NCI-H748 (cell line): ENCODE results near the gene TUBB.
A peak's percentile ranks its signal among the peaks of the same experiment; 100 is the strongest.
"Not testable (repeated sequence)": the region's sequence is repeated elsewhere in the genome, so short reads cannot be mapped to it uniquely, and the experiment has no call there.

Experiments
- DNase-seq: peaks from one replicate; lab custom pipeline; 2025; ENCODE audit not compliant: unreplicated experiment; lab: John Stamatoyannopoulos, UW

The TUBB gene

DNA sequence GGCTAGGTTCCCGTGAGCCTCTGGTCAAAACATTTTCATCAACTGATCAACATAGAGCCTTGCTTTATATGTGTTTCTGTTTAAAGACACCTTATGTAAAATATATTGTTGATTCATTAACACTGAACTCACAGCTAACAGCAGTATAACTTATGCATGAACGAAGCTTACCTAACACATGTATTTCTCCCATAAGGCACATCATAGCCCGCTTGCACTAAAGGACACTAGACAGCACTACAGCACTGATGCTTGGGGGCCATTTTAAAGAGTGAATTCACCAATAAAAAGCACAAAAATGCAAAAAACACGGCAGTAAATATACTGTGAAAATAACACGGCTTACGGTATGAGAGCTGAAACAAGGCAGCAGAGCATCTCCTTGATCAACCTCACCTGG, 18.4 kb downstream of the TUBB start:
- no peak for DNase-seq

GRCh38 chr6:30740540-30740870, 20.4 kb downstream of the TUBB start:
- no peak for DNase-seq

- no peak for DNase-seq
Measured at GRCh38 chr6:30741063-30741779, 21.1 kb downstream of the TUBB start.

DNA sequence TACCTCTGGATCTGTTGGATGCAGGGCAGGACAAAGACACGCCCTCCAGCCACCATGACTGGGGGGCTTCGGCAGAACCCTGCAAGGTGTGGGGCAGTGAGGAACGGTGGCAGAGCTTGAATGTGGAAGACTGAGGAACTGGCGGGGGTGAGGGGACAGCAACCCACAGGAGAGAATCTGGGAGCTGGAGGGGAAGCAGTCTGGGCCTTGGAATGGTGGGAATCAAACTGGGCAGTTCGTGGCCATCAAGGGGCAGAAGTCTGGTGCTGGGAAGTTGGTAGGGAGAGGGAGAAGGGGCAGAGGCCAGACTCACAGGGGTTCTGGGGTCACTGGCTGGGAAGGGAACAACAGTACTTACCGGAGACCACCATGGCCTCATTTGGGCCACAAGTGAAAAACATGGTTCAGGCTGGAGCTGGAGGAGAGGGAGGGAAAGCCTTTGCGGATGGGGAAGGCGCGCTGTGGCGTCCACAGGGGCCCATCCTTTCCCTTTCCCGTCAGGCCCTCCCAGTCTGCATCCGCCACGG, 21.7 kb downstream of the TUBB start:
- DNase-seq: no peak

GRCh38 chr6:30742316-30743098, 22.4 kb downstream of the TUBB start, which contains the start of gene FLOT1:
FLOT1 (minus strand) TSS chr6:30742687; CDS start chr6:30742189, 498 bp downstream.
- DNase-seq: peak; percentile 92

DNA sequence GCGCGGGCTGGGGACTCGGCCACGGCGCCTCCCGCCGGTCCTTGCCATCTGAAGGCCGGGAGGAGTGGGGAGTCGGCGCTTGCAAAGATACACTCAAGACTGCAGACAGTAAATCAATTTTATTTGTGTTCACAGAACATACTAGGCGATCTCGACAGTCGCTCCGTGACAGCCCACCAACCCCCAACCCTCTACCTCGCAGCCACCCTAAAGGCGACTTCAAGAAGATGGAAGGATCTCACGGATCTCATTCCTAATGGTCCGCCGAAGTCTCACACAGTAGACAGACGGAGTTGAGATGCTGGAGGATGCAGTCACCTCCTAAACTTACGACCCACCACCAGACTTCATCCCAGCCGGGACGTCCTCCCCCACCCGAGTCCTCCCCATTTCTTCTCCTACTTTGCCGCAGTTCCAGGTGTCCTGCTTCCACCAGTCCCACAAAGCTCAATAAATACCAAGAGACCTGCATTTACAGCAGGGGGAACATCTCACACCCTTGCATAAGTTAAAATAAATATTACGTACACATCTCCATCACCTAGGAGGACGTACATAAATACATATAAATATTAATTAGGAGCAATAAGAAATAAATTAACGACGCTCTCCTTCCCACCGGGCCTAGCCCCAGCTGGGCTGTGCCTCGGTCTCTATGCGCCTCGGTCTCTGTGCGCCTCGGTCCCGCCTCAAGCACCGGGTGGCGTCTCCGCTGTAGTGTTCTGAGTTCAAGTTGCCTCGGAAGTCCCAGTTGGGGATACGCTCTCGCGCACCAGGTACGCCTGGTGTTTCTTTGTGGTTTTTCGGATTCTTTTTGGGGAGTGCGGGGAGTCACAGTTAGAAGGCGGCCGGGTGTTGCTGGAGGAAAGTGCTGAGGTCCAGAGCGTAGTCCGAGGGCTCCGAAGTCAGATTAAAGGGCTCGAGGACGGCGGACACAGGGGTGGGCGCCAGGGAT, 23.2 kb downstream of the TUBB start:
- no peak for DNase-seq

- peak; percentile 81 for DNase-seq
Measured at GRCh38 chr6:30744054-30744805, 24.1 kb downstream of the TUBB start, which contains the start of gene IER3. IER3 (minus strand) TSS chr6:30744547; CDS start chr6:30744518, 29 bp downstream.

DNA sequence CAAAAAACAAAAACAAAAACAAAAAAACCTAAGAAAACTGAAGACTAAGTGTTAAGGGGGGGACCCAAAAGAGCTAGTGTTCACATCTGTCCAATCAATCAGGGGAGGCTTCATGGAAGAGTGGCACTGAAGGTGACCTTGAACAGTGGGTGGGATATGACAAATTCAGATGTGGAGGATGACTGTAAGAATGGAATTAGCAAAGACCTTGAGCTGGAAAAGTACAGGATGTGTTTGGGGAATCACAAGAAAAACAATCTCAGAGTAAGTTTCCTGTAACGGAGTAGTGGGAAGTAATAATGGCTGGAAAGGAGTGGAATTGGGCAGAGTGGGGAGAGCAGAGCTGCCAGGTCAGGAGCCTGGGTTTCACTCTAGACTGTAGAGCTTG, 27.1 kb downstream of the TUBB start:
- DNase-seq: no peak

GRCh38 chr6:30747902-30748769, 28.0 kb downstream of the TUBB start:
- no peak for DNase-seq

- no peak for DNase-seq
Measured at GRCh38 chr6:30748851-30749540, 28.8 kb downstream of the TUBB start.

- DNase-seq: no peak
Measured at GRCh38 chr6:30749554-30750378, 29.6 kb downstream of the TUBB start.

DNA sequence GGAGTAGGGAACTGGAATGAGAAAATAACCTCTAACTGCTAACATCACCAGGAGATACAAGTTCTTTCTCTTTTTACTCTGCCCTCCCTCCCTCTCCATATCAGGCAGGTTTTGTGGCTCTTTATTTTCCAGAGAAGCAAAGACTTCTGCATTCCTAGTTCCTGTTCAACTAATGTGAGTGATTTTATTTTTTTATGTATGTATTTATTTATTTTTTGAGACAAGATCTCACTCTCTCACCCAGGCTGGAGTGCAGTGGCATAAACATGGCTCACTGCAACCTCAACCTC, 30.2 kb downstream of the TUBB start:
- no peak for DNase-seq

DNA sequence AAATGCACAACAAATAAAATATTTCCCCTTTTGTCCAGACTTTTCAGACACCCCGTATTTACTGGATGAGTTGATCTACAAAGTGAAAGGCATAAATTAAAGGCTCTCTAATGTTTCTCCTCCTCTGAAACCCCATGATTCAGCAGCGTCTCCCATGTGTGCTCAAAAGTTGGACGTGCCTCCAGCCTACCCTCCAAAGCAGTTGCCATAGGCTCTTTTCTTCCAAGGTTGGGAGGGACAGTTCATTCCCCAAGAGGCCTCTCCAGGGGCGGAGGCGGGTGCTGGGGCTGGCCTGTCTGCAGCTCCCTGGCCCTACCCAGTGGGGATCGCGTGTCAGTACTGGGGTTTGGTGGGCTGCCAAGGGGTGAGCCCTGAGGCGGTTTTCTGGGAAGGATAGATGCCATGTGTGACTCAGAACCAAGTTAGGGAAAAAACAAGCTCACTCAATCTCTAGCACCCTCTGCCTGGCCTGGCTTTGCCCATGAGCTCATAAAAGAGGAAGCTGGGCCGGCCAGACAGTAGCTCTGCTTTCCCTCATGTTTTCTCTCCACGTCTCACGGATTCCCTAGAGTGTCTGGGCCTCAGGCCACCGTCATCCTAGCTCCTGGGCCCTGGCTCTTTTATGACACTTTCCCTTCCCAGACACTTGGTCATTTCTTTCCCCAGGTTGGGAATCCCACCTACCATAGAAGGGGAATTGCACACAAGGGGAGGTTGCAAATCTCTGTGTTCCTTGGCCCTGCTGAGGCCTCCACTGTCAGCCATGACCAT, 32.2 kb downstream of the TUBB start:
- no peak for DNase-seq

GRCh38 chr6:30754631-30755030, 34.5 kb downstream of the TUBB start:
- DNase-seq: no peak

DNA sequence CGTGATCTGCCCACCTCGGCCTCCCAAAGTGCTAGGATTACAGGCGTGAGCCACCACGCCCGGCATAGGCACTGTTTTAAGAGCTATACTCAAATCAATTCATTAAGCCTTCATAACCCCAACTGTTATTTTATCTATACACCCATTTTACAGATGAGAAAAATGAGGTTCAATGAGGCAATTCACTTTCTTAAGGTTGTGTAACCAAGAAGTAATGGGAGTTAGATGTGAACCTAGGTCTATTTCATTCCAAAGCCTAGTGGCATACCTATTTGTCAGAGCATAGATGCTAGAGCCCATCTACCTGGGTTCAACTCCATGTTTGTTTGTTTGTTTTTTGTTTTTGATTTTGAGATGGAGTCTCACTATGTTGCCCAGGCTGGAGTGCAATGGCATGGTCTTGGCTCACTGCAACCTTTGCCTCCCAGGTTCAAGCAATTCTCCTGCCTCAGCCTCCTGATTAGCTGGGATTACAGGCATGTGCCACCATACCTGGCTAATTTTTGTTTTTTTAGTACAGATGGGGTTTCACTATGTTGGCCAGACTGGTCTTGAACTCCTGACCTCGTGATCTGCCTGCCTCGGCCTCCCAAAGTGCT, 36.4 kb downstream of the TUBB start:
- DNase-seq: not testable (repeated sequence)

DNA sequence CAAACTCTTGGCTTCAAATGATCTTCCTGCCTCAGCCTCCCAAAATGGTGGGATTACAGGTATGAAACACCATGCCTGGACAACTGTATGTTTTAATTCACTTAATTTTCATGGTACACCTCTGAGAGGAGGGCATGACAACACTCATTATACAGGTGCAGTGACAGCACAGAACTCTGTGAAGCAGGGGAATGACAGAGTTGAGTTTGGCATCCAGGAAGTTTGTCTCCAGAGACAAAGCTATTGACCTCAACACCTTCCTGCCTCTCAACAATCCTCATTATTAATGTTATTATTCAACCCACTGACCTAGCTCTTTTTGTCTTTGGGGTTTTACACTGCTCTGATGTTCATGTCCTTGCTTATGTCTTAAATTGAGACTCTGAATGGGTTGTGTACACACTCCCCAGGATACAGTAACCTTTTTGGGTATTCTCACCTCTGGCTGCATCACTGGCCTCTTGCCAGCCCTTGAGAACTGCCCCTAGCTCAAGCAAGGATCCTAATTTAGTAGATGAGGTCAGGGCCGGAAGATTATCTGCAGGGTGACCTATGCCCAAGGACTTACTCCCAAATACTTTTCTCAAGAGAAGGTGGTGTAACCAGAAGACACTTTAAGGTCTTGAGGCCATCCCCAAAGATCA, 37.2 kb downstream of the TUBB start:
- no peak for DNase-seq
